Body of pancreas (tissue), 4 donors: ENCODE results near the gene RSPH1.

Experiments used
- CTCF ChIP-seq, 7 experiments: fragments of 450-650 bp in 4 of 7; fragments of 200-600 bp in 3 of 7; sonication (generic) in 3 of 7; IDR thresholded peaks; one replicate each; pipeline ENCODE4 v1.5.1; 2016 to 2019; ENCODE audit warnings: antibody characterized with exemption in 7 of 7
- POLR2A ChIP-seq, 3 donors: fragments of 450-650 bp; IDR thresholded peaks; one replicate each; pipeline ENCODE4 v1.6.1; 2016; ENCODE audit warnings: antibody characterized with exemption in 3 of 3, mild to moderate bottlenecking in 2 of 3

- TF ChIP-seq CTCF (IDR thresholded peaks at IDR 0.05) (no peak), POLR2A (IDR thresholded peaks at IDR 0.05) (no peak)
Measured at GRCh38 chr21:42459546-42460215, 36.3 kb downstream of the RSPH1 start.
